Activated naive CD8-positive, alpha-beta T cell treated with anti-CD3 and anti-CD28 coated beads, Interleukin-2, amount 50 U/mL, for 24 hours (primary cell): ENCODE data around the gene CTSW.

ENCODE experiments used
- ATAC-seq: fragments of 150-1000 bp; cut with Tn5 transposase; one replicate; pipeline ENCODE4 v1.10.0; 2021
- DNase-seq: peaks from one replicate; pipeline ENCODE4 v3.0.0; 2021
- H3K27ac Mint-ChIP-seq: one replicate; pipeline ENCODE4 v1.8.0; 2021; ENCODE audit warnings: mild to moderate bottlenecking, mixed read lengths
- H3K27me3 Mint-ChIP-seq: one replicate; pipeline ENCODE4 v1.8.0; 2021; ENCODE audit warnings: mixed read lengths
- H3K36me3 Mint-ChIP-seq: one replicate; pipeline ENCODE4 v1.8.0; 2021; ENCODE audit warnings: low read depth, mixed read lengths
- H3K4me1 Mint-ChIP-seq: one replicate; pipeline ENCODE4 v1.8.0; 2021; ENCODE audit warnings: mixed read lengths
- H3K4me3 Mint-ChIP-seq: one replicate; pipeline ENCODE4 v1.8.0; 2021; ENCODE audit warnings: mild to moderate bottlenecking, moderate library complexity, mixed read lengths
- H3K9me3 Mint-ChIP-seq: one replicate; pipeline ENCODE4 v1.8.0; 2021; ENCODE audit warnings: mixed read lengths

Gene CTSW

DNA sequence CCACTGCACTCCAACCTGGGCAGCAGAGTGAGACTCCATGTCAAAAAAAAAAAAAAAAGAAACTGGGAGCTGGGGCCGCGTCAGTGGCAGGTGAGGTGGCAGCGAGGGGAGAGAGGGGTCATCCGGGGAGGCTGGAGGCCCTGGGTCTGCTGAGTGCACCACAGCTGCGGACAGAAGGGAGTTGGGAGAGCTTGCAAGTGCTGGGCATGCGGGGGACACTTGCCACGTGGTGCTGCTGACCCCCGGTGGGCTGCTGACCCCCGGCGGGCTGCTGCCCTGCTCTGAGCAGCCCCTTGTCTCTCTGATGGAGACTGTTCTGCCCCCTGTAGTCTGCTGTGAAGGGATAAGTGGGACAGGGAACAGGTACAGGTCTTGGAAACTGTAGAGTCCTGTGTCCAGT is 42.2 kb downstream of the CTSW start:
- DNase-seq (no peak), ATAC-seq (no peak)
- Mint-ChIP-seq H3K27me3 (no peaks in the 10 kb centered on the region), H3K9me3 (no peaks in the 10 kb centered on the region), H3K36me3 (peaks cover 8% of the 10 kb centered on the region), H3K27ac (no peak overlapping the region), H3K4me1 (peaks cover 27% of the 10 kb centered on the region), H3K4me3 (no peak overlapping the region)

DNA sequence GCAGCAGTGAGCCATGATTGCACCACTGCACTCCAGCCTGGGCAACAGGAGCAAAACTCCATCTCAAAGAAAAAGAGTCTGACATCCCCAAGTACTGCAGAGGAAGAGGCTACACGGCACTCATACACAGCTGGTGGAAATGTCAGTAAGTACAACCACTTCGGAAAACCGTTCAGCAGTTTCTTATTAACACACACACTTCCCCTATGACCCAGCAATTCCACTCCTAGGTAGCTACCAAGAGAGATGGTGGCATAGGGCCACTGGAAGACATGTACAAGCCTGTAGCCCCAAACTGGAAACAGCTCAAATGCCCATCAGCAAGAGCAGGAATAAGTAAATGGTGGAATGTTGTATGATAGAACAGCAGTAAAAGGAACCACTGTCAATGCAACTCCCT is 42.9 kb downstream of the CTSW start:
- Mint-ChIP-seq H3K27me3 (no peaks in the 10 kb centered on the region), H3K27ac (no peak overlapping the region), H3K36me3 (peaks cover 8% of the 10 kb centered on the region), H3K9me3 (no peaks in the 10 kb centered on the region), H3K4me3 (no peak overlapping the region), H3K4me1 (peaks cover 28% of the 10 kb centered on the region)
- ATAC-seq (no peak), DNase-seq (no peak)

DNA sequence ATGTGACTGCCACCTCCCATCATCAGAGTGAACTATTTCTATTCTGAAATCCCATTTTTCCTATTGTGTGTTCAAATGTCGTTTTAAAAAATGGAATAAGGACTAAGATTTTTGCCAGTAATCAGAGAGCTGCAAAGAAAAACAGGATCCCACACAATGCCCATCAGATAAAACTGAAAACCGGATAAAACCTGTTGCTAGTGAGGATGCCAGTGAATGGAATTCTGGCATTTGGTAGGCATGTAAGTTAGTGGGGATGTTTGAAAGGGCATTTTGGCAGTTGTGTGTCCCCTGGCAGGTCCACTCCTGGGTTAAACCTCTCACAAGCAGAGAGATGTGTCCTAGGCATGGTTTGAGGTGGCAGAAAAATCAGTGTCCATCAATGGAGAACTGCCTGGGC is 45.8 kb downstream of the CTSW start:
- Mint-ChIP-seq H3K27me3 (no peaks in the 10 kb centered on the region), H3K4me1 (peaks cover 42% of the 10 kb centered on the region), H3K36me3 (peaks cover 8% of the 10 kb centered on the region), H3K27ac (no peak overlapping the region), H3K9me3 (no peaks in the 10 kb centered on the region), H3K4me3 (no peak overlapping the region)
- DNase-seq (no peak), ATAC-seq (no peak)

DNA sequence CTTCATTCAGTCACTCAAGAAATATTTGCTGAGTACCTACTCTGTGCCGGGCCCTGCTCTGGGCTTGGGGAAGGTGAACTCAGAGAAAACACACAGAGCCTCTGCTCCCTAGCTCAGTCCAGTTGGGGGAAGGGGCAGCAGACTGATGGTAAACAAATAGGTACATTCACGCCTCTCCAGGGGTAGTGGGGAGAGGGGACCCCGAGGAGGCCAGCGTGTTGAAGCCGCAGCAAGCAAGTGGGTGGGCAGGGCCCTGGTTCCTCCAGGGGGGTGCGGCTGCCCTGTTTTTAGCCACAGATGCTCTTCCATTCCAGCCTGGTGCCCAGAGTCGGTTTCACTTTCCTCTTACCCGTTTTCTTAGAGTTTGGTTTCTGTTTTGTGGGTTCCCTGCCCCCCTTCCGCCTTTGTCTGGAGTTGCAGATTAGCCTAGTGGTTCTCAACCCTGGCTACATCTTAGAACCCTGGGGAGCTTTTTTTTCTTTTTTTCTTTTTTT is 48.3 kb downstream of the CTSW start:
- Mint-ChIP-seq H3K27ac (peak overlapping the region; percentile 90), H3K9me3 (no peaks in the 10 kb centered on the region), H3K36me3 (no peaks in the 10 kb centered on the region), H3K4me1 (peaks cover 52% of the 10 kb centered on the region), H3K4me3 (peak overlapping the region; percentile 69), H3K27me3 (no peaks in the 10 kb centered on the region)
- peak; percentile 86 for ATAC-seq
- peak; percentile 73 for DNase-seq

DNA sequence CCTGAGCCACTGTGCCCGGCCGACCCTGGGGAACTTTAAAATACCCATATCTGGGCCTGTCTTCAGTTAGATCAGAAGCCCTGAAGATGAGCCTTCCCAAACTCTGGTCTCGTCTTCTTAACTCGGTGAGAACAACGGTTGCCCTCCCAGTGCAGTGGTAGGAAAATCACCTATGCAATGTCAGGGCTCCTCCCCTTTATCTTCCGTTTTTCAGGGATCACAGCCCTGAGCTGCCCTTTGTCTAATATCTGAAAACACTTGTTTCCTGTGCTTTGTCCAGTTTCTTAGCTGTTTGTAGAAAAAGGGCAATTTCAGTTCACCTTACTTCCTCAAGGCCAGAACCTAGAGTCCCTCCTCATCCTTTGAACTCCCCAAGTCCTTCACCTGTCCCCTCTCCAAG is 49.0 kb downstream of the CTSW start:
- H3K4me3 Mint-ChIP-seq, result peak overlapping the region; percentile 69
- peak overlapping the region; percentile 90 for H3K27ac Mint-ChIP-seq
- no peaks in the 10 kb centered on the region for H3K27me3 Mint-ChIP-seq
- H3K36me3 Mint-ChIP-seq, result no peaks in the 10 kb centered on the region
- peaks cover 51% of the 10 kb centered on the region for H3K4me1 Mint-ChIP-seq
- no peaks in the 10 kb centered on the region for H3K9me3 Mint-ChIP-seq
- ATAC-seq (no peak), DNase-seq (no peak)

DNA sequence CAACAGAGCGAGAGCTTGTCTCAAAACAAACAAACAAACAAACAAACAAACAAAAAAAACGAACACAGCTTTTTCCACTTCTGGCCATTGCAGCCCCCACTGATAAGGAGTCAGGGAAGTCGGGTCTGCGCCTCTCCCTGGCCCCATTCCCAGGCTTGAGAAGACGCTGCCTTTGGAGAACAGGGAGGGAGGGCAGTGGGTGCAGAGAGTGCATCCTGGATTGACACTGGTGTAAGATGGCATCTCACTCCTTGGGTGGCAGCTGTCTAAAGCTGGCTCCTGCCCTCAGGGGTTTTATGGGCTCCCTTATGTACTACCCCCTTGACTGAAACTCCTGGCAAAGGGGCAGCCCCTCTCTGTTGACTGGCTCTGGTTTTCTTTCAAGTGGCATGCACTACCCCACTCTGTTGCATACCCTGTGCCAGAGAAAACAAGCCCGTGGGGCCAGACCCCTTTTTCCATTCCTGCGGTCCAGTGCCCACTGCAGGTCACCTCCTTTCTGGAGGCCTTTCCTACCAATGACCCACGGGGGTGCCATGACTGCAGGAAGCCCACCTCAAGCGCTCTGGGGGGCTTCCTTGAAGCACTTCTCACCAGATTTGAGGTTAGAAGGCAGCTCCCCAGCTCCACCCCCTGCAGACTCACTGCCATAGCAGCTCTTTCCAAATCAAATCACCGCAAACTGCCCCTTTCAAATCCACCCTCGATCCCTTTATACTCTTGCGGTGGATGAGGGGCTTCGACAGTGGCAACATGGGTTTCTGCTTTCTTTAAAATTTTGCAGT is 52.3 kb downstream of the CTSW start:
- Mint-ChIP-seq H3K4me3 (no peak overlapping the region), H3K27me3 (no peaks in the 10 kb centered on the region), H3K36me3 (no peaks in the 10 kb centered on the region), H3K4me1 (peaks cover 50% of the 10 kb centered on the region), H3K9me3 (no peaks in the 10 kb centered on the region), H3K27ac (no peak overlapping the region)
- ATAC-seq (peak; percentile 47), DNase-seq (no peak)

DNA sequence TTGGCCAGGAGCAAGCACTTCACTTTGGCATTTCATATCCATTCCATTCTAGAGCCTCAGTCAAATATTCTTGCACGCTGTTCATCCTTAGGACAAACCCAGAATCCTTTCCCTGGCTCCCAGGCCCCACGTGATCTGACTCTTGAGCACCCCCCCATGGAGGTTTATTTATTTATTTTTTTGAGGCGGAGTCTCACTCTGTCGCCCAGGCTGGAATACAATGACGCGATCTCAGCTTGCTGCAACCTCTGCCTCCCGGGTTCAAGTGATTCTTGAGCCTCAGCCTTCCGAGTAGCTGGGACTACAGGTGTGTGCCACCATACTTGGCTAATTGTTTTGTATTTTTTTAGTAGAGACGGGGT is 52.9 kb downstream of the CTSW start:
- Mint-ChIP-seq H3K36me3 (no peaks in the 10 kb centered on the region), H3K4me3 (no peak overlapping the region), H3K4me1 (peaks cover 45% of the 10 kb centered on the region), H3K27me3 (no peaks in the 10 kb centered on the region), H3K9me3 (no peaks in the 10 kb centered on the region), H3K27ac (no peak overlapping the region)
- ATAC-seq, result no peak
- no peak for DNase-seq
